PC-9 (cell line): ENCODE measurements around the gene SLC30A1.

ENCODE experiments used
- CTCF ChIP-seq: fragments of 200-600 bp; sonication (generic); conservative IDR thresholded peaks from 2 replicates; pipeline ENCODE4 v1.6.1; 2017; ENCODE audit warnings: mixed run types, antibody characterized with exemption, mild to moderate bottlenecking, moderate library complexity
- EZH2 ChIP-seq: fragments of 200-600 bp; sonication (generic); IDR thresholded peaks from 2 replicates; pipeline ENCODE4 v1.8.0; 2017; ENCODE audit warnings: antibody characterized with exemption, low read depth

- no peak for TF ChIP-seq CTCF
- no peak for TF ChIP-seq EZH2
Measured at GRCh38 chr1:211566431-211567025, 12.4 kb downstream of the SLC30A1 start.
